Upper lobe of left lung (tissue), 4 donors: ENCODE measurements around the gene B4GALNT3.

Experiments
- CTCF ChIP-seq, 6 experiments: fragments of 450-650 bp in 4 of 6; fragments of 200-600 bp in 2 of 6; sonication (generic) in 2 of 6; IDR thresholded peaks; one replicate each; pipeline ENCODE4 v1.5.1; 2016 to 2019; ENCODE audit warnings: antibody characterized with exemption in 6 of 6
- POLR2A ChIP-seq, 4 donors: fragments of 450-650 bp; IDR thresholded peaks; one replicate each; pipeline ENCODE4 v1.5.1; 2016 to 2017; ENCODE audit warnings: antibody characterized with exemption in 4 of 4, mild to moderate bottlenecking in 2 of 4
- POLR2AphosphoS5 ChIP-seq, 2 donors: sonication (generic); formaldehyde crosslinking; IDR thresholded peaks; one replicate each; pipeline ENCODE4 v1.5.1; 2017; ENCODE audit warnings: antibody characterized with exemption in 2 of 2

GRCh38 chr12:464484-465267, 4.9 kb downstream of the B4GALNT3 start:
- TF ChIP-seq POLR2AphosphoS5 (IDR thresholded peaks at IDR 0.05) (no peak), CTCF (IDR thresholded peaks at IDR 0.05) (no peak), POLR2A (IDR thresholded peaks at IDR 0.05) (no peak)
